Choroid plexus epithelial cell (primary cell): ENCODE results near the gene LRRC8D.

Source experiments
- DNase-seq: peaks from one replicate; pipeline ENCODE4 v3.0.0-alpha.2; 2010; ENCODE audit warnings: low read depth
- H3K4me3 ChIP-seq: 2 replicates; pipeline ENCODE4 v1.5.1; 2011; ENCODE audit warnings: low read depth, mild to moderate bottlenecking, control low read depth, low read length, moderate library complexity
- CTCF ChIP-seq: conservative IDR thresholded peaks from 2 replicates; pipeline ENCODE4 v1.5.1; 2011; ENCODE audit warnings: low read depth, mild to moderate bottlenecking, control low read depth, inconsistent platforms, low read length, moderate library complexity

Gene LRRC8D

GRCh38 chr1:89912073-89912472, 91.2 kb downstream of the LRRC8D start:
- DNase-seq: no peak
- no peak for TF ChIP-seq CTCF
- H3K4me3 ChIP-seq: no peak overlapping the region

GRCh38 chr1:89913353-89914095, 92.7 kb downstream of the LRRC8D start:
- DNase-seq: no peak
- TF ChIP-seq CTCF: no peak
- H3K4me3 ChIP-seq: no peak overlapping the region

- H3K4me3 ChIP-seq: no peak overlapping the region
- TF ChIP-seq CTCF: no peak
- DNase-seq: no peak
Measured at GRCh38 chr1:89917353-89917752, 96.5 kb downstream of the LRRC8D start.

- no peak for TF ChIP-seq CTCF
- H3K4me3 ChIP-seq: no peak overlapping the region
- DNase-seq: peak; percentile 40
Measured at GRCh38 chr1:89918127-89918793, 97.4 kb downstream of the LRRC8D start.

GRCh38 chr1:89918794-89919155, 97.9 kb downstream of the LRRC8D start:
- H3K4me3 ChIP-seq: no peak overlapping the region
- no peak for TF ChIP-seq CTCF
- no peak for DNase-seq

GRCh38 chr1:89919174-89919573, 98.3 kb downstream of the LRRC8D start:
- DNase-seq: no peak
- H3K4me3 ChIP-seq: no peak overlapping the region
- TF ChIP-seq CTCF: no peak

- no peak for DNase-seq
- H3K4me3 ChIP-seq: no peak overlapping the region
- no peak for TF ChIP-seq CTCF
Measured at GRCh38 chr1:89922911-89923310, 102.1 kb downstream of the LRRC8D start.
